Loucy (cell line): ENCODE data around the gene C1GALT1C1.

ENCODE experiments used
- H2AFZ ChIP-seq: fragments of 200-600 bp; sonication (generic); 2 replicates; pipeline ENCODE4 v1.6.0; 2016; ENCODE audit warnings: antibody characterized with exemption, mild to moderate bottlenecking, low read length, moderate library complexity
- H3F3A ChIP-seq: fragments of 200-600 bp; 2 replicates; pipeline ENCODE4 v1.6.0; 2016; ENCODE audit warnings: antibody characterized with exemption, low read depth, mild to moderate bottlenecking
- H3K27me3 ChIP-seq: fragments of 200-600 bp; sonication (generic); 2 replicates; pipeline ENCODE4 v1.6.1; 2014; ENCODE audit warnings: low read length, mild to moderate bottlenecking; ENCODE audit not compliant: insufficient read depth, poor library complexity, severe bottlenecking
- H3K36me3 ChIP-seq: fragments of 200-600 bp; sonication (generic); 2 replicates; pipeline ENCODE4 v1.6.1; 2016; ENCODE audit warnings: low read length; ENCODE audit not compliant: insufficient read depth
- H3K4me1 ChIP-seq: fragments of 200-600 bp; sonication (generic); 2 replicates; pipeline ENCODE4 v1.5.1; 2014; ENCODE audit warnings: low read length, mild to moderate bottlenecking; ENCODE audit not compliant: insufficient read depth, poor library complexity, severe bottlenecking
- H3K4me2 ChIP-seq: fragments of 200-600 bp; sonication (generic); 2 replicates; pipeline ENCODE4 v1.6.0; 2014; ENCODE audit warnings: antibody characterized with exemption, low read length, low read depth, mild to moderate bottlenecking; ENCODE audit not compliant: poor library complexity, severe bottlenecking
- H3K4me3 ChIP-seq: fragments of 200-600 bp; sonication (generic); 2 replicates; pipeline ENCODE4 v1.5.1; 2014; ENCODE audit warnings: low read length, mild to moderate bottlenecking, mixed read lengths; ENCODE audit not compliant: poor library complexity, severe bottlenecking
- H3K79me2 ChIP-seq: fragments of 200-600 bp; sonication (generic); 2 replicates; pipeline ENCODE4 v1.6.1; 2014; ENCODE audit warnings: low read length; ENCODE audit not compliant: insufficient read depth
- H3K9ac ChIP-seq: fragments of 200-600 bp; sonication (generic); 2 replicates; pipeline ENCODE4 v1.6.0; 2014; ENCODE audit warnings: mild to moderate bottlenecking, low read depth, low read length, moderate library complexity; ENCODE audit not compliant: poor library complexity, severe bottlenecking
- H3K9me2 ChIP-seq: fragments of 200-600 bp; sonication (generic); replicated peaks from 2 replicates; pipeline ENCODE4 v1.6.1; 2016; ENCODE audit warnings: low read depth, low read length, mixed read lengths
- H3K9me3 ChIP-seq: fragments of 200-600 bp; sonication (generic); 2 replicates; pipeline ENCODE4 v1.6.1; 2014; ENCODE audit warnings: mild to moderate bottlenecking, antibody characterized with exemption, low read length, low read depth; ENCODE audit not compliant: insufficient read depth
- H4K20me1 ChIP-seq: fragments of 200-600 bp; sonication (generic); 2 replicates; pipeline ENCODE4 v1.6.0; 2014; ENCODE audit warnings: antibody characterized with exemption, low read length, mild to moderate bottlenecking; ENCODE audit not compliant: insufficient read depth, poor library complexity, severe bottlenecking
- EZH2phosphoT487 ChIP-seq: fragments of 200-600 bp; IDR thresholded peaks from 2 replicates; pipeline ENCODE4 v1.6.1; 2018; ENCODE audit warnings: antibody characterized with exemption, mild to moderate bottlenecking, moderate library complexity, borderline replicate concordance
- TF ChIP-seq, protein P1 (sequence below): fragments of 200-600 bp; sonication (generic); conservative IDR thresholded peaks from 2 replicates; pipeline ENCODE4 v1.5.1; 2014; ENCODE audit warnings: mild to moderate bottlenecking, antibody characterized with exemption, low read length

C1GALT1C1 gene

DNA sequence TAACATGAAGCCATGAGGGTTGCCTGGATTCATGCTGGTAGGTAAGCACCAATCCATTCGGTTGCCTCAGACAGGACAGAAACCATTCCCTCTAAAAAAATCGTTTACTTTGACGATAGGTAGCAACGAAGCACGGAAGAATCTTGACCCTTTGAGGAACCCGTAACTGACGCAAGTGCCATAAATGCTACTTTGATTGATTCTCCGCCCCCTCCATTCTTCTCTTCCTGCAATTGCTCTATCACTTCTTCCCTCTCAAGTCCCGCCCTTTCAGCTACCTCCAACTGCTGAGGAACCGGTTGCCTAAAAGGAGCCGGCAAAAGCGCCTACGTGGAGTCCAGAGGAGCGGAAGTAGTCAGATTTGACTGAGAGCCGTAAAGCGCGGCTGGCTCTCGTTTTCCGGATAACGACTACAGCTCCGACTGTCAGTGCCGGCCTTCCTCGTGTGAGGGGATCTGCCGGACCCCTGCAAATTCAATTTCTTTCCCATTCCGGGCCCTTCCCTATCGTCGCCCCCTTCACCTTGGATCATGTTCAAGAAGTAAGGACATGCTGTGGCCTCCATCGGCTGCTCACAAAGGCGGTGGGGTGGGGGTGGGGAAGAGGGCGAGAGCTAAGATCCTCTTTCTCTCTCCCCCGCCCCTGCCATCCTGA, 26.0 kb downstream of the C1GALT1C1 start, which contains the start of gene MCTS1:
MCTS1 (plus strand) TSS at position 395 of the 654 bp plus-strand sequence; CDS start at position 531, 136 bp downstream.
- Histone ChIP-seq H3K4me3 (peak within 1 kb of the TSS; percentile 83), H4K20me1 (peaks cover 11% of the 10 kb centered on the region)

DNA sequence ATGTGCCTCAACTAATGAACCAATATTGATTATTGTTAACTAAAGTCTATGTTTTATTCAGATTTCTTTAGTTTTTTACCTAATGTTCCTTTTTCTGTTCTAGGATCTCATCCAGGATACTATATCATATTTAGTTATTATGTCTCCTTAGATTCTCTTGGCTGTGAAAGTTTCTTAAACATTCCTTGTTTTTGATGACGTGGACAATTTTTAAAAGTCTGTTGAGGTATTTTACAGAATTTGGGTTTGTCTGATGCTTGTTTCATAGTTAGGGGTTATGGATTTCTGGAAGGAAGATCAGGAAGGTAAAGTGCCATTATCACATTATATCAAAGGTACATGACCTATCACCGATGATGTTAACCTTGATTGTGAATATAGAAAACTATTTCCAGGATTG, 44.2 kb downstream of the C1GALT1C1 start:
- TF ChIP-seq EZH2phosphoT487: no peak
- TF ChIP-seq, protein P1, sequence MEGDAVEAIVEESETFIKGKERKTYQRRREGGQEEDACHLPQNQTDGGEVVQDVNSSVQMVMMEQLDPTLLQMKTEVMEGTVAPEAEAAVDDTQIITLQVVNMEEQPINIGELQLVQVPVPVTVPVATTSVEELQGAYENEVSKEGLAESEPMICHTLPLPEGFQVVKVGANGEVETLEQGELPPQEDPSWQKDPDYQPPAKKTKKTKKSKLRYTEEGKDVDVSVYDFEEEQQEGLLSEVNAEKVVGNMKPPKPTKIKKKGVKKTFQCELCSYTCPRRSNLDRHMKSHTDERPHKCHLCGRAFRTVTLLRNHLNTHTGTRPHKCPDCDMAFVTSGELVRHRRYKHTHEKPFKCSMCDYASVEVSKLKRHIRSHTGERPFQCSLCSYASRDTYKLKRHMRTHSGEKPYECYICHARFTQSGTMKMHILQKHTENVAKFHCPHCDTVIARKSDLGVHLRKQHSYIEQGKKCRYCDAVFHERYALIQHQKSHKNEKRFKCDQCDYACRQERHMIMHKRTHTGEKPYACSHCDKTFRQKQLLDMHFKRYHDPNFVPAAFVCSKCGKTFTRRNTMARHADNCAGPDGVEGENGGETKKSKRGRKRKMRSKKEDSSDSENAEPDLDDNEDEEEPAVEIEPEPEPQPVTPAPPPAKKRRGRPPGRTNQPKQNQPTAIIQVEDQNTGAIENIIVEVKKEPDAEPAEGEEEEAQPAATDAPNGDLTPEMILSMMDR: no peak
- H3K27me3 ChIP-seq: no peaks in the 10 kb centered on the region
- H3K4me1 ChIP-seq: no peaks in the 10 kb centered on the region
- no peak overlapping the region for H2AFZ ChIP-seq
- H3K4me2 ChIP-seq: no peak overlapping the region
- H3K4me3 ChIP-seq: no peak overlapping the region
- H3K9me2 ChIP-seq: no peaks in the 10 kb centered on the region
- H3K36me3 ChIP-seq: no peaks in the 10 kb centered on the region
- H3K9ac ChIP-seq: no peak overlapping the region
- H4K20me1 ChIP-seq: no peaks in the 10 kb centered on the region
- H3F3A ChIP-seq: no peaks in the 10 kb centered on the region
- H3K9me3 ChIP-seq: no peaks in the 10 kb centered on the region
- no peaks in the 10 kb centered on the region for H3K79me2 ChIP-seq

More for the DNA sequence above, 26.0 kb downstream of the C1GALT1C1 start, which contains the start of gene MCTS1:
- TF ChIP-seq EZH2phosphoT487: no peak
- TF ChIP-seq, protein P1: no peak
- no peaks in the 10 kb centered on the region for H3K9me3 ChIP-seq
- H3K4me1 ChIP-seq: peaks cover 5% of the 10 kb centered on the region
- peak within 1 kb of the TSS; percentile 93 for H3K9ac ChIP-seq
- H3F3A ChIP-seq: no peaks in the 10 kb centered on the region
- H3K4me2 ChIP-seq: peak within 1 kb of the TSS; percentile 91
- H3K36me3 ChIP-seq: peaks cover 5% of the 10 kb centered on the region; the same call in 1 of the 2 replicates
- H2AFZ ChIP-seq: peak within 1 kb of the TSS; percentile 87
- no peaks in the 10 kb centered on the region for H3K9me2 ChIP-seq
- peaks cover 31% of the 10 kb centered on the region for H3K79me2 ChIP-seq
- no peaks in the 10 kb centered on the region for H3K27me3 ChIP-seq
